GM19468 (cell line): Measurements from ENCODE around the gene F2.
"Not testable (repeated sequence)": the region's sequence is repeated elsewhere in the genome, so short reads cannot be mapped to it uniquely, and the experiment has no call there.

Source experiments
- ATAC-seq: cut with Tn5 transposase; IDR thresholded peaks from one replicate; pipeline ENCODE4 v1.9.1; 2021; ENCODE audit warnings: mild to moderate bottlenecking, moderate library complexity, moderate number of reproducible peaks; ENCODE audit not compliant: unreplicated experiment; ENCODE audit errors: extremely low read depth

F2 gene

GRCh38 chr11:46682773-46683752, 36.0 kb upstream of the F2 start:
- no peak for ATAC-seq

- no peak for ATAC-seq
These were observed 34.6 kb upstream of the F2 start for GRCh38 chr11:46684367-46684766.

GRCh38 chr11:46686886-46687795, 31.9 kb upstream of the F2 start:
- ATAC-seq, result no peak

- ATAC-seq, result no peak
These were observed 28.3 kb upstream of the F2 start for GRCh38 chr11:46690702-46691101.

- no peak for ATAC-seq
These were observed 26.6 kb upstream of the F2 start for GRCh38 chr11:46692450-46692849.

GRCh38 chr11:46693597-46694012, 25.4 kb upstream of the F2 start:
- ATAC-seq, result no peak

- no peak for ATAC-seq
These were observed 24.9 kb upstream of the F2 start for GRCh38 chr11:46694072-46694471.

- no peak for ATAC-seq
These were observed 24.4 kb upstream of the F2 start for GRCh38 chr11:46694607-46695006.

GRCh38 chr11:46695345-46696211, 23.4 kb upstream of the F2 start:
- no peak for ATAC-seq

GRCh38 chr11:46696212-46696558, 22.8 kb upstream of the F2 start:
- no peak for ATAC-seq

GRCh38 chr11:46697303-46697702, 21.7 kb upstream of the F2 start:
- no peak for ATAC-seq

GRCh38 chr11:46697723-46698122, 21.3 kb upstream of the F2 start:
- ATAC-seq, result no peak

GRCh38 chr11:46698597-46698996, 20.4 kb upstream of the F2 start:
- ATAC-seq, result no peak

GRCh38 chr11:46700241-46701077, 18.6 kb upstream of the F2 start, which contains the start of the genes ARHGAP1 and ZNF408:
Gene ARHGAP1 (minus strand): TSS chr11:46700619. CDS start chr11:46696107, 4,512 bp downstream.
Gene ZNF408 (plus strand): TSS chr11:46701031. CDS start chr11:46701048, 17 bp downstream.
- ATAC-seq, result peak; percentile 87

GRCh38 chr11:46701078-46701654, 17.8 kb upstream of the F2 start:
- ATAC-seq, result no peak

- no peak for ATAC-seq
These were observed 13.8 kb upstream of the F2 start for GRCh38 chr11:46705070-46705688.

- no peak for ATAC-seq
These were observed 12.1 kb upstream of the F2 start for GRCh38 chr11:46706886-46707285.

- ATAC-seq, result not testable (repeated sequence)
These were observed 9.7 kb upstream of the F2 start for GRCh38 chr11:46709351-46709750.
